K562 (cell line): ENCODE measurements around the gene SERPINE2. TPM values are rescaled to one million over a fixed set of nuclear protein-coding genes. Genes with fewer than 3 reads are reported as not detected.

ENCODE experiments used
- ATAC-seq: fragments of 200-7000 bp; cut with Tn5 transposase; 3 replicates; pipeline ENCODE4 v1.9.1; 2020; ENCODE audit warnings: moderate library complexity
- BruUV-seq: library from RNA; stranded (reverse); fragments of 400-500 nt; replicated peaks from 2 replicates; lab custom pipeline; 2021; lab: Mats Ljungman, UMichigan
- CTCF ChIA-PET: fragments of 300-600 bp; formaldehyde crosslinking; extraction: SDS; loops from one replicate; lab custom pipeline; 2021; ENCODE audit warnings: low intra/inter-chr PET ratio; lab: Yijun Ruan, JAX
- POLR2A ChIA-PET: fragments of 300-600, 350-650 bp; sonication (Branson Sonifier 250); formaldehyde crosslinking; extraction: SDS; loops from one replicate; lab custom pipeline; 2021; ENCODE audit warnings: antibody characterized with exemption, inconsistent platforms; lab: Yijun Ruan, JAX
- DNase-seq, 4 experiments: peaks; one replicate each; pipeline versions ENCODE4 v3.0.0 to v3.0.0-alpha.2; 2011 to 2018; ENCODE audit warnings: low spot score in 3 of 4, mixed read lengths in 3 of 4; ENCODE audit errors: extremely low read depth in 1 of 4
- FAIRE-seq: peaks from 2 replicates; lab custom pipeline; 2011; peaks lifted over from hg19 to GRCh38; lab: Jason Lieb, UNC
- H2AFZ ChIP-seq: 2 replicates; pipeline ENCODE4 v1.6.0; 2011; ENCODE audit warnings: low read depth, low read length, control low read depth, inconsistent platforms
- H3K27ac ChIP-seq: fragments of 200-600 bp; 3 replicates; pipeline ENCODE4 v1.8.0; 2011; ENCODE audit warnings: low read depth, mild to moderate bottlenecking, control low read depth, inconsistent platforms, low read length, moderate library complexity, mixed read lengths; ENCODE audit errors: extremely low read depth
- H3K27me3 ChIP-seq, 2 experiments: fragments of 300-600 bp in 1 of 2; 2 replicates in 1 of 2; 3 replicates in 1 of 2; pipeline versions ENCODE4 v1.6.0 to v1.8.0; 2011; ENCODE audit warnings: inconsistent platforms in 2 of 2, low read length in 2 of 2, mild to moderate bottlenecking in 1 of 2, mixed read lengths in 1 of 2, moderate library complexity in 1 of 2; ENCODE audit not compliant: control insufficient read depth in 2 of 2, insufficient read depth in 2 of 2
- H3K36me3 ChIP-seq: fragments of 300-600 bp; 3 replicates; pipeline ENCODE4 v1.8.0; 2011; ENCODE audit warnings: mild to moderate bottlenecking, low read length, inconsistent platforms; ENCODE audit not compliant: control insufficient read depth, insufficient read depth
- H3K4me1 ChIP-seq, 2 experiments: fragments of 200-600 bp in 1 of 2; replicated peaks in 1 of 2; 2 replicates in 1 of 2; 3 replicates in 1 of 2; pipeline versions ENCODE4 v1.5.1 to v1.8.0; 2011; ENCODE audit warnings: inconsistent platforms in 2 of 2, low read length in 2 of 2, mild to moderate bottlenecking in 1 of 2, mixed read lengths in 1 of 2, moderate library complexity in 1 of 2; ENCODE audit not compliant: control insufficient read depth in 2 of 2, insufficient read depth in 2 of 2
- H3K4me2 ChIP-seq: 2 replicates; pipeline ENCODE4 v1.6.1; 2011; ENCODE audit warnings: low read length, control low read depth, inconsistent platforms, mixed read lengths; ENCODE audit not compliant: insufficient read depth
- H3K4me3 ChIP-seq: fragments of 200-600 bp; sonication (generic), shearing (Covaris generic); 2 replicates; pipeline ENCODE4 v1.5.1; 2016; ENCODE audit warnings: control low read depth, inconsistent platforms
- H3K79me2 ChIP-seq: fragments of 200-600 bp; 3 replicates; pipeline ENCODE4 v1.8.0; 2011; ENCODE audit warnings: low read length, inconsistent platforms; ENCODE audit not compliant: control insufficient read depth, insufficient read depth
- H3K9ac ChIP-seq, 2 experiments: 2 replicates each; pipeline versions ENCODE4 v1.6.0 to v1.6.1; 2011; ENCODE audit warnings: low read depth in 2 of 2, low read length in 2 of 2, control low read depth in 1 of 2, inconsistent platforms in 1 of 2, mild to moderate bottlenecking in 1 of 2, mixed read lengths in 1 of 2; ENCODE audit not compliant: insufficient read depth in 1 of 2
- H3K9me1 ChIP-seq: one replicate; pipeline ENCODE4 v1.6.0; 2011; ENCODE audit warnings: inconsistent platforms, mild to moderate bottlenecking, low read length, moderate library complexity; ENCODE audit not compliant: control insufficient read depth, insufficient read depth
- H3K9me3 ChIP-seq: replicated peaks from 2 replicates; pipeline ENCODE4 v1.5.1; 2011; ENCODE audit warnings: low read depth, low read length, inconsistent platforms; ENCODE audit not compliant: control insufficient read depth, insufficient read depth
- H4K20me1 ChIP-seq: replicated peaks from 2 replicates; pipeline ENCODE4 v1.6.1; 2011; ENCODE audit warnings: low read length, inconsistent platforms, mixed read lengths; ENCODE audit not compliant: control insufficient read depth, insufficient read depth
- CREB1 ChIP-seq, 2 experiments: sonication (generic) in 1 of 2; formaldehyde crosslinking in 1 of 2; IDR thresholded peaks; 2 replicates each; pipeline versions ENCODE4 v1.6.1 to v1.8.0; 2012 to 2022; ENCODE audit warnings: inconsistent platforms in 1 of 2, mild to moderate bottlenecking in 1 of 2, missing genetic modification reagents in 1 of 2, moderate library complexity in 1 of 2
- GABPB2 ChIP-seq: fragments of 250-450 bp; sonication (Bioruptor Pico); conservative IDR thresholded peaks from 2 replicates; pipeline ENCODE4 v1.5.1; 2021; ENCODE audit warnings: mild to moderate bottlenecking
- JUNB ChIP-seq: fragments of 450-650 bp; formaldehyde crosslinking; conservative IDR thresholded peaks from 2 replicates; pipeline ENCODE4 v1.4.0; 2020; ENCODE audit warnings: mild to moderate bottlenecking
- LEF1 ChIP-seq: fragments of 450-650 bp; IDR thresholded peaks from 2 replicates; pipeline ENCODE4 v1.6.1; 2016; ENCODE audit warnings: mild to moderate bottlenecking
- PHF20 ChIP-seq: fragments of 450-650 bp; IDR thresholded peaks from 2 replicates; pipeline ENCODE4 v1.6.1; 2018; ENCODE audit not compliant: partially characterized antibody
- POLR2AphosphoS2 ChIP-seq: IDR thresholded peaks from 2 replicates; pipeline ENCODE4 v1.6.1; 2012; ENCODE audit warnings: low read length, improper control_type of control experiment
- SIRT6 ChIP-seq: IDR thresholded peaks from one replicate; pipeline ENCODE4 v1.6.1; 2012; ENCODE audit warnings: low read depth, mild to moderate bottlenecking, control low read depth, inconsistent platforms, low read length, moderate library complexity
- SMC3 ChIP-seq: conservative IDR thresholded peaks from 2 replicates; pipeline ENCODE4 v1.6.1; 2011; ENCODE audit warnings: low read depth, low read length, improper control_type of control experiment; ENCODE audit not compliant: insufficient read depth
- WHSC1 ChIP-seq: IDR thresholded peaks from one replicate; pipeline ENCODE4 v1.6.1; 2012; ENCODE audit warnings: low read length, control low read depth, inconsistent platforms
- YBX1 ChIP-seq: fragments of 450-650 bp; IDR thresholded peaks from 2 replicates; pipeline ENCODE4 v1.7.1; 2016; ENCODE audit warnings: mild to moderate bottlenecking
- ZNF324 ChIP-seq: fragments of 250-450 bp; sonication (Bioruptor Pico); IDR thresholded peaks from 2 replicates; pipeline ENCODE4 v1.4.0; 2020; ENCODE audit warnings: mild to moderate bottlenecking
- ZSCAN29 ChIP-seq: fragments of 450-650 bp; IDR thresholded peaks from 2 replicates; pipeline ENCODE4 v1.6.1; 2017
- WGBS: fragments of 100-300 bp; shearing (Covaris generic); methylation state at CpG from one replicate; pipeline ENCODE4 v1.1.6; 2016; ENCODE audit warnings: low coverage, mixed read lengths; ENCODE audit not compliant: insufficient coverage; ENCODE audit errors: missing lambda C conversion rate; 5-methylcytosine and 5-hydroxymethylcytosine counted together
- in situ Hi-C: fragments of 300-500 bp; cut with MboI; formaldehyde crosslinking; loops from 4 replicates; pipeline ENCODE4 v1.15.0; 2018; ENCODE audit warnings: inconsistent platforms, mixed read lengths
- intact Hi-C: fragments of 100-400 bp; cut with micrococcal nuclease; formaldehyde crosslinking; loops from 2 replicates; pipeline ENCODE4 v1.14.2; 2022
- polyA plus RNA-seq, 8 experiments: library from polyadenylated mRNA; depleted of rRNA in 4 of 8; stranded (reverse) in 5 of 8; unstranded in 3 of 8; fragments of >200 nt; fragmentation: Nextera tagmentation in 2 of 8; fragmentation: Illumina TruSeq in 1 of 8; extraction: Ambion mirVana in 2 of 8; extraction: Trizol in 1 of 8; gene quantifications; 2 replicates each; pipeline versions ENCODE4 v1.2.1 to v1.2.3, GENCODE V29; 2011 to 2014; ENCODE audit warnings: inconsistent platforms in 1 of 8, missing spikeins in 1 of 8
- total RNA-seq, 7 experiments: library from RNA; depleted of rRNA in 6 of 7; stranded (reverse); fragments of >200 nt in 6 of 7; fragmentation: Illumina TruSeq in 2 of 7; extraction: Trizol in 2 of 7; gene quantifications; 2 replicates each; pipeline versions ENCODE4 v1.2.1 to v1.2.3, GENCODE V29; 2011 to 2021; ENCODE audit warnings: low replicate concordance in 1 of 7
- TF ChIP-seq, protein P1 (sequence below): fragments of 450-650 bp; IDR thresholded peaks from 2 replicates; pipeline ENCODE4 v1.7.1; 2018; ENCODE audit warnings: mild to moderate bottlenecking, low read depth; ENCODE audit not compliant: partially characterized antibody
- TF ChIP-seq, protein P2 (sequence below): fragments of 250-450 bp; sonication (Bioruptor Pico); IDR thresholded peaks from 2 replicates; pipeline ENCODE4 v1.5.0; 2022; ENCODE audit warnings: mild to moderate bottlenecking

The SERPINE2 gene
- total and polyA plus RNA-seq, 9 of the 15 experiments (the other 6 are each of a cell fraction or from before 2014, with no cell fraction given) = 0.03 to 0.16 (median 0.13) TPM; not detected in 6

DNA sequence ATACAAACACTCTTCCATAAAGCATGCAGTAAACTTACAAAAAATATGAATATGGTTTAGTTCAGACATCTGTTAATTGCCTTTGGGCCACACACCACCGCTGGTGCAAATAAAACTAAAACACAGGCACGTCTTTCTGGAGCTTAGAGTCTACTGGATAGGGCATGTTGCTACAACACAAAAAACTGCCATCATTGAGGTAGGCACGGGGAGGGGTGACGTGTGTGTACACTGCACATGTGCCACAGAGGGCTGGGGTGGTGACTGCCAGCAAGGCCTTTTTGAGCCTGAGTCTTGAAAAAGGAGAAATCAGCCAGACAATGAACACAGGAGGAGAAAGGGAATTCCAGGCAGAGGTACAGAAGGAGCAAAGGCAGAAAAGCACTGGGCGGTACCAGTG is 5.1 kb downstream of the SERPINE2 start:
- H3K9me3 ChIP-seq = no peaks in the 10 kb centered on the region; the same call in 1 of the 2 replicates
- H3K4me3 ChIP-seq = no peak overlapping the region
- H3K36me3 ChIP-seq = no peaks in the 10 kb centered on the region
- no peak overlapping the region for H3K4me2 ChIP-seq
- no peaks in the 10 kb centered on the region for H4K20me1 ChIP-seq
- DNase-seq (no peak), FAIRE-seq (no peak), ATAC-seq (no peak)
- no peak overlapping the region for H3K27ac ChIP-seq
- H3K9ac ChIP-seq = no peak overlapping the region
- BruUV-seq = no TSS peak
- no peak overlapping the region for H2AFZ ChIP-seq
- 6% methylated on average over 3 of the region's 5 CpGs for WGBS
- CTCF ChIA-PET = no interaction called here
- H3K27me3 ChIP-seq = peaks cover 7 to 23% of the 10 kb centered on the region in 2 experiments; a peak in 4 of 5 replicates
- H3K4me1 ChIP-seq = peaks cover 0 to 7% of the 10 kb centered on the region in 2 experiments; a peak in 2 of 5 replicates
- TF ChIP-seq POLR2AphosphoS2 (no peak), ZNF324 (CRISPR knock-in tag) (no peak), WHSC1 (no peak), CREB1 (IDR thresholded peaks at IDR 0.05) (no peak), CREB1 (CRISPR knock-in tag; IDR thresholded peaks at IDR 0.05) (no peak), JUNB (no peak), YBX1 (no peak), PHF20 (no peak), SIRT6 (no peak), SMC3 (no peak), ZSCAN29 (no peak), GABPB2 (CRISPR knock-in tag) (no peak), LEF1 (no peak)
- TF ChIP-seq, protein P1, sequence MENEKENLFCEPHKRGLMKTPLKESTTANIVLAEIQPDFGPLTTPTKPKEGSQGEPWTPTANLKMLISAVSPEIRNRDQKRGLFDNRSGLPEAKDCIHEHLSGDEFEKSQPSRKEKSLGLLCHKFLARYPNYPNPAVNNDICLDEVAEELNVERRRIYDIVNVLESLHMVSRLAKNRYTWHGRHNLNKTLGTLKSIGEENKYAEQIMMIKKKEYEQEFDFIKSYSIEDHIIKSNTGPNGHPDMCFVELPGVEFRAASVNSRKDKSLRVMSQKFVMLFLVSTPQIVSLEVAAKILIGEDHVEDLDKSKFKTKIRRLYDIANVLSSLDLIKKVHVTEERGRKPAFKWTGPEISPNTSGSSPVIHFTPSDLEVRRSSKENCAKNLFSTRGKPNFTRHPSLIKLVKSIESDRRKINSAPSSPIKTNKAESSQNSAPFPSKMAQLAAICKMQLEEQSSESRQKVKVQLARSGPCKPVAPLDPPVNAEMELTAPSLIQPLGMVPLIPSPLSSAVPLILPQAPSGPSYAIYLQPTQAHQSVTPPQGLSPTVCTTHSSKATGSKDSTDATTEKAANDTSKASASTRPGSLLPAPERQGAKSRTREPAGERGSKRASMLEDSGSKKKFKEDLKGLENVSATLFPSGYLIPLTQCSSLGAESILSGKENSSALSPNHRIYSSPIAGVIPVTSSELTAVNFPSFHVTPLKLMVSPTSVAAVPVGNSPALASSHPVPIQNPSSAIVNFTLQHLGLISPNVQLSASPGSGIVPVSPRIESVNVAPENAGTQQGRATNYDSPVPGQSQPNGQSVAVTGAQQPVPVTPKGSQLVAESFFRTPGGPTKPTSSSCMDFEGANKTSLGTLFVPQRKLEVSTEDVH = no peak
- TF ChIP-seq, protein P2, sequence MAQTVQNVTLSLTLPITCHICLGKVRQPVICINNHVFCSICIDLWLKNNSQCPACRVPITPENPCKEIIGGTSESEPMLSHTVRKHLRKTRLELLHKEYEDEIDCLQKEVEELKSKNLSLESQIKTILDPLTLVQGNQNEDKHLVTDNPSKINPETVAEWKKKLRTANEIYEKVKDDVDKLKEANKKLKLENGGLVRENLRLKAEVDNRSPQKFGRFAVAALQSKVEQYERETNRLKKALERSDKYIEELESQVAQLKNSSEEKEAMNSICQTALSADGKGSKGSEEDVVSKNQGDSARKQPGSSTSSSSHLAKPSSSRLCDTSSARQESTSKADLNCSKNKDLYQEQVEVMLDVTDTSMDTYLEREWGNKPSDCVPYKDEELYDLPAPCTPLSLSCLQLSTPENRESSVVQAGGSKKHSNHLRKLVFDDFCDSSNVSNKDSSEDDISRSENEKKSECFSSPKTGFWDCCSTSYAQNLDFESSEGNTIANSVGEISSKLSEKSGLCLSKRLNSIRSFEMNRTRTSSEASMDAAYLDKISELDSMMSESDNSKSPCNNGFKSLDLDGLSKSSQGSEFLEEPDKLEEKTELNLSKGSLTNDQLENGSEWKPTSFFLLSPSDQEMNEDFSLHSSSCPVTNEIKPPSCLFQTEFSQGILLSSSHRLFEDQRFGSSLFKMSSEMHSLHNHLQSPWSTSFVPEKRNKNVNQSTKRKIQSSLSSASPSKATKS (CRISPR knock-in tag) = no peak
- H3K79me2 ChIP-seq = no peaks in the 10 kb centered on the region
- POLR2A ChIA-PET = no interaction called here
- in situ Hi-C loops (no loop called here), intact Hi-C loops (no loop called here)
- H3K9me1 ChIP-seq = no peaks in the 10 kb centered on the region
